ENCODE measurements around the gene FOSL2. TPM values are rescaled to one million over a fixed set of nuclear protein-coding genes. Genes with fewer than 3 reads are reported as not detected.

Gene FOSL2
- total RNA-seq, 1 donor from 2014 or later = 349 TPM

GRCh38 chr2:28449126-28449487 is 56.4 kb downstream of the FOSL2 start:
- no peak for DNase-seq (ENCODE audit: low read depth)

- DNase-seq (ENCODE audit: low read depth) = peak; percentile 70
These were observed 57.1 kb downstream of the FOSL2 start for GRCh38 chr2:28449488-28450395.

GRCh38 chr2:28450901-28451565 is 58.4 kb downstream of the FOSL2 start:
- no peak for DNase-seq (ENCODE audit: low read depth)

- no peak for DNase-seq (ENCODE audit: low read depth)
These were observed 59.3 kb downstream of the FOSL2 start for GRCh38 chr2:28451793-28452533.

GRCh38 chr2:28452534-28453081 is 60.0 kb downstream of the FOSL2 start:
- DNase-seq (ENCODE audit: low read depth) = peak; percentile 29

GRCh38 chr2:28453396-28453795 is 60.7 kb downstream of the FOSL2 start:
- DNase-seq (ENCODE audit: low read depth) = no peak

- no peak for DNase-seq (ENCODE audit: low read depth)
These were observed 61.6 kb downstream of the FOSL2 start for GRCh38 chr2:28454016-28454930.

- DNase-seq (ENCODE audit: low read depth) = no peak
These were observed 64.6 kb downstream of the FOSL2 start for GRCh38 chr2:28457237-28457636.

- DNase-seq (ENCODE audit: low read depth) = no peak
These were observed 68.4 kb downstream of the FOSL2 start for GRCh38 chr2:28461056-28461455.

- no peak for DNase-seq (ENCODE audit: low read depth)
These were observed 69.5 kb downstream of the FOSL2 start for GRCh38 chr2:28462122-28462521.

- no peak for DNase-seq (ENCODE audit: low read depth)
These were observed 70.7 kb downstream of the FOSL2 start for GRCh38 chr2:28463211-28463816.

- no peak for DNase-seq (ENCODE audit: low read depth)
These were observed 71.2 kb downstream of the FOSL2 start for GRCh38 chr2:28463893-28464292.

- DNase-seq (ENCODE audit: low read depth) = no peak
These were observed 72.7 kb downstream of the FOSL2 start for GRCh38 chr2:28465148-28465885.

Other genes with a start within 250 kb of the FOSL2 start
- gene PLB1, start 103.2 kb downstream of the FOSL2 start, total RNA-seq = 1.2 and 2.1 TPM in 2 replicates

Data from renal cortical epithelial cell (primary cell).